Prostate gland (tissue), 2 donors: Measurements from ENCODE around the gene SOAT2.

Experiments used
- CTCF ChIP-seq, 4 experiments: fragments of 200-600 bp in 2 of 4; fragments of 450-650 bp in 2 of 4; sonication (generic) in 2 of 4; IDR thresholded peaks; 1 replicate in 3 of 4; 2 replicates in 1 of 4; pipeline ENCODE4 v1.5.1; 2016 to 2019; ENCODE audit warnings: antibody characterized with exemption in 4 of 4, mild to moderate bottlenecking in 2 of 4, moderate library complexity in 2 of 4
- POLR2A ChIP-seq: fragments of 450-650 bp; IDR thresholded peaks from one replicate; pipeline ENCODE4 v1.6.1; 2016; ENCODE audit warnings: antibody characterized with exemption, mild to moderate bottlenecking
- POLR2AphosphoS5 ChIP-seq: sonication (generic); formaldehyde crosslinking; IDR thresholded peaks from one replicate; pipeline ENCODE4 v1.6.1; 2017; ENCODE audit warnings: antibody characterized with exemption

- TF ChIP-seq CTCF (IDR thresholded peaks at IDR 0.05): no peak
- no peak for TF ChIP-seq POLR2AphosphoS5
- TF ChIP-seq POLR2A: no peak
These were observed 49.1 kb downstream of the SOAT2 start for GRCh38 chr12:53152390-53152789.
